ENCODE data around the gene PER1.
A peak's percentile ranks its signal among the peaks of the same experiment; 100 is the strongest.

The PER1 gene

GRCh38 chr17:8141741-8142140 is 10.5 kb downstream of the PER1 start:
- no peak for ATAC-seq
- DNase-seq = no peak

DNA sequence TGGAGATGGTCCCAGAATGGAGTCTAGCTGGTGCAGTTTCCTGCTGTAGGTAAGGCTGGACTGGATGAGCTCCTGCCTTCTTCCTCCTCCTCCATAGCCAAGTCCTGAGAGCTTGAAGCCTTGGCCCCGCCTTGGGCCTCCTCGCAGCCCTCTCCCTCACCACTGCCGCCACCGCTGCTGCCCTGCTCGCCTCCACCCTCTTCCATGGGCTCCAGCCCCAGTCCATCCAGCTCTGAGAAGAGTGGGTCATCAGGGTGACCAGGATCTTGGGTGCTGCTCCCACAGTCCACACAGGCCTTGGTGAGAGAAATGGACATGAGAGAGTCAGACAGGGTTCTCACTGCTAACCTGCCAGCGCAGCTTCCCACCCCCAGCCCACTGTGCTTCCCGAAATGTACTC is 11.2 kb downstream of the PER1 start:
- DNase-seq (no peak), ATAC-seq (no peak)

DNA sequence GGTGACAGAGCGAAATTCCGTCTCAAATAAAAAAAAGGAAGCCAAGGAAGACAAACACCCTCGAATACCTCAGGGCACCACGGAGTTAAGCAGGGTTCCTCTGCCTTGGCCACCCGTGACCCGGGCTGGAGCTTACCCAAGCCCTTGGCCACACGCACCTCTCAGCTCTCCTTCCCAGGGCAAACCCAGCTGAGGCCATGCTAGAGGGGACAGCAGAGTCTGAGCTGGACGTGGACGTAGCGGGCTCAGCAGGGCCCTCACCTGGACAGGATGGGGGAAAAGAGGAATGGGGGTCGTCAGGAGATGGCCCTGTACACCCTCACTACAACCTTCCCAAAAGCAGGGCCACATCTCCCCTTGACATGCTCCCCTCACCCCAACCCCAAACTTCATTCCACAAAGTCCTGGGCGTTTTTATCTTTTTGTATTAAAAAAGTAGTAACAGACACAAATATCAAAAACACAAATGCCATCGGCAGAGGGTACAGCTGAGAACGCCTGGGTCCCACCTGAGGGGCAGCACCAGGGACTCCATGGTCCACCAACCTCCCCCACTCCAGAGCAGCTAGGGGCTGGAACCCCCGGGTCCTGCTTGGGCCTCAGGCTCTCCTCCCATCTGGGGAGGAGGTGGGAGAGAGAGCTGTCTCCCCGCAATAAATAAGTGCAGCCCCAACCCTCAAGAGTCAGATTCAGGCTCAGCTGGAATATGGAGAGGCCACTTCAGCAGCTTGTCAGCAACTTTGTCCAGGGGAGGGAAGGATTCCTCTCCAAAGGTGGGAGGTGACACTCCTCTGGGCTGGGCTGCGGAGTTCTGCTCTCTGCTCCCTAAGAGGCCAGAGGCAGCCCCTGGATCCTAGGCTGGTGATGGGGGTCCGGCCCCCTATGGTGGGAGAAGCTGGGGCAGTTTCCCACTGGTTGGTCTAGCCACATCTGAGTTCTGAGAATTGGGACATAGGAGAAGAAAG is 11.9 kb downstream of the PER1 start:
- ATAC-seq (no peak), DNase-seq (no peak)

DNA sequence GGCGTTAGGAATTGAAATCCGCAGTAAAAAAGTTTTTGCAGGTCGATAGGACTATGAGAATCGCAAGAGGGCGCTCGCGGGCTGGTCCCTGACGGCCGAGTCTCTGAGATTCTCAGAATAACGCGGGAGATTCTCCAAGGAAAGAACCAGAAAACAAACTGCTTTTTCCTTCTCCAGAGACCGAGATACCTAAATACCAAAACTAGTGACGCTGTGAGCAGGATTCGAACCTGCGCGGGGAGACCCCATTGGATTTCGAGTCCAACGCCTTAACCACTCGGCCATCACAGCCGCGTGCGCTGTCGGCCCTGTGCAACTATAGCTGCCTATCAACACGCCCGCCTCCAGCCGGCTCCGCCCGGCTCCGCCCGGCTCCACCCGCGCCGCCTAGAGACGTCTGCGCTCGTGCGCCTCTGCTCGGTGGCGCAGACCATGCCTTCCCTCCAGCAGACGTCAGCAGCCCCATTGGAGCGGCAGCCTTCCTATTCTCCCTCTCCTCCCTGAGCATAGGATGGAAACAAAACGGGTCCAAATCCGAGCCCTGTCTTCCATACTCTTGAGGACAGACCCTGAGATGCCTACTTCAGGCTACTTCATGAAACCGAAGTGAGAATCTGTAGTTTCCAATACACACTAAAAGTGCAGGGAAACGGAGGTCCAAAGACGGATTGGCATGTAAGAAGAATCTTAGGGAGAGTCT is 13.4 kb downstream of the PER1 start:
- ATAC-seq (peak; percentile 93), DNase-seq (peak; percentile 97)

DNA sequence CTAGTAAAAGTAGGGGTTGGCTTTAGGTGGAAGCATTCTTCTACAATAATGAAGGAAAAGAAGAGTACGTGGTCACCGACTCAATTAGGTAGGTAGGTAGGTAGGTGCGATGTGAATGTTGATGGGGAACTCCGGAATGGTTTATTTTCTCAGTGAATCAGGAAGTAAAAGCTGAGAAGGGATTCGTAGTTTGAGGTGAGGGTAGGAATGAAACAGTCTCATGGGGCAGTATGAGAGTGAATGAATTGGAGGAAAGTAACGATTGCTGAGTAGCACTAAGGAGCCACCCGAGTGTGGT is 13.9 kb downstream of the PER1 start:
- ATAC-seq (no peak), DNase-seq (no peak)

- DNase-seq (no peak), ATAC-seq (no peak)
These were observed 14.4 kb downstream of the PER1 start for GRCh38 chr17:8137645-8138373.

DNA sequence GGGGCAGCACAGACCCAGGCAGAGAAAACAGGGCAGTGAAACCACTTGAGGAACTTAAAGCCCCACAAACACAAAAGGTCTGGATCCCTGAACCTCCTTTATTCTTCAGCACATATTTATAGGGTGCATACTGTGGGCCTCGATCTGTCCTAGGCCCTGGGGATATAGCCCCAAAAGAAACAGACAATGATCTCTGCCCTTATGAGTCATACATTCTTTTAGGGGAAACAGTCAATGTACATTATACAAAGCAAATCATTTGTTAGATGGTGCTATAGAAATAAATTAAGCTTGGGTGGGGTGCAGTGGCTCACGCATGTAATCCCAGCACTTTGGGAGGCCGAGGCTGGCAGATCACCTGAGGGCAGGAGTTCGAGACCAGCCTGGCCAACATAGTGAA is 18.3 kb downstream of the PER1 start:
- DNase-seq = no peak
- ATAC-seq = no peak

GRCh38 chr17:8133399-8133798 is 18.8 kb downstream of the PER1 start:
- ATAC-seq (no peak), DNase-seq (no peak)

- no peak for DNase-seq
- peak; percentile 76 for ATAC-seq
These were observed 20.3 kb downstream of the PER1 start for GRCh38 chr17:8131844-8132441.

GRCh38 chr17:8128125-8128784 is 23.9 kb downstream of the PER1 start:
- ATAC-seq (no peak), DNase-seq (no peak)

- ATAC-seq = peak; percentile 32
- peak; percentile 72 for DNase-seq
These were observed 25.6 kb downstream of the PER1 start for GRCh38 chr17:8126491-8127066.

DNA sequence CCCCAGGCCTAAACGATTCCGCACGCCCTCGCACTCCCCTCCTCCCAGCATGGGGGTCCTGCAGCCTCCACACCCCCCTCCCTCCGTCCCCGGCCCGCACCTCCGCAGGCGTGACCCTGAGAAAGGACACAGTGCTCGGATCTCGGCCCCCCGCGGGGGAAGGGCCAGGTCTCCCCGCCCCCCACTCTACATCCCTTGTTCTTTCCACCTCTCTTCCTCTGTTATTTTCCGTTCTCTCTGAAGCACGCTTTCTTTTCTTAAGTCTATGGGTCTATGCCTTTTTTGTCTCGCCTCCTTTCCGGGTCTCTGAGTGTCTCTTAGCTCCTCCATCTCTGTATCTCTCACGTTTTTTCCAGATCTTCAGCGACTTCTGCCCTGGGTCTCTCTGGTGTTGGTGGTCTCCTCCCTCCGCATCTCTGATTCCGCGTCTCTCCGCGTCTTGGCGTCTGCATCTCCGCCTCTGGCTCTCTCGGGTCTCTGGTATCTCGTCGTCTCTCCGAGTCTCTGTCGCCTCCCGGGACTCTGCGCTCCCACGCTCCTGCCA is 26.2 kb downstream of the PER1 start:
- peak; percentile 38 for DNase-seq
- ATAC-seq = no peak

DNA sequence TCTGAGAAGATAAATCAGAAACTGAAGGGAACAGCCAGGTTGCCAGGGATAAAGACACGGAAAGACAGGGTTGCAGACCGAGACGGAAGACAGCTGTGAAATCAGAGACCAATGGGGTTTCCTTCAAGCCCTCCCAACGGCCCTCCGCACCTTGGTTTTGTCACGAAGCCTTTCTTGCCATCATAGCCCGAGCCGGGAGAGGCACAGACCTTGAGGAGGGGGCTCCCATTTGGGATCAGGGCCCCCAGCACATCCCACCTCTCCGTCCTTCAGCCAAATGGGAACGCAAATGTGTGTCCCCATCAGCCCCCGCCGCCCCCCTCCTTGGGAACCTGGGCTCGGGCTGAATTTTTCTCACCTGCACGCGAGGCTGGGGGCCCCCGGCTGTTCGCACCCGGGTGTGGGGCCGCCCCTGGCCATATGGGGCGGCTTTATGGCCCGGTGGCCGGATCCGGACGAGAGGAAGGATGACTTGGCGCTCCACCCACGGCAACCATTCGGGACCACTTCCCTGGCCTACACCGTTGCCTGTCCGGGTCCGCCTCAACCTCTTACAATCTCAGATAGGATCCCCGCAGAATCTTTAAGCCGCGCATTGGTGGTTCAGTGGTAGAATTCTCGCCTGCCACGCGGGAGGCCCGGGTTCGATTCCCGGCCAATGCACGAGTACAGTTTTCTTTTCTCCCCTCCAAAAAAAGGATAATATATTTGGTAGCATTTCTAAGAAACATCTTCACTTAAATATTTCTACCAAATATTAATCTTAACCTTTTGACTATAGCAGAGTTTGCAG is 26.9 kb downstream of the PER1 start:
- DNase-seq (peak; percentile 90), ATAC-seq (peak; percentile 41)

- DNase-seq (peak; percentile 39), ATAC-seq (no peak)
These were observed 27.7 kb downstream of the PER1 start for GRCh38 chr17:8124350-8125153.

DNA sequence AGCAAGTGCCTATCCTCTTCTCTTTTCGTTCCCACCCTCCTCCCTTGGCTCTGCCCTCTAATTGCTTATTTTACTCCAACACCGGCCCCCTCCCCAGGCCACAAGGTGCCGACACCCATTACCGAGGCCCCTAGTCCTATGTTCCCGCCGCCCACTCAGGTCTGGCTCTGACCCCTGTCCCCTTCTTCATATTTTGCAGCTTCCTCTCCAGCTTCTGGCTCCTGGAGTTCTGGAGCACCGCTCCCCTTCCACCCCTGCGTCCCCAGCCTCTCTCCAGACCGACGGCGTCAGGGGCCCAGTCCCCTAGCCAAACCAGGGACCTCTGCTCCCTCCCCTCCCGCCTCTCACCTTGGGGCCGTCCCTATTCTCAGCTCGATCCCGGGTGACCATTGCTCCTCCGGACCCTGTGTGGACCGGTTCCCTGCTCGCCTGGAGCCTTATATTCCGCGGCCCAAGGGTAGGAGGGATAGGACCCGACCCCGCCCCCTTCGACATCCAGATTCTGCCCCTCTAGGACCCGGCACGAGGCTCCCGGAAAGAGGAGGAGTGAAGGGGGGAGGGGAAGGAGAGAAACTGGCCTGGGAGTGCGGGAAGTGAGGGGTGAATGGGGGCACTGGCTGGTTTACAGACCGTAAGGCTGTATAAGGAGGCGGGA is 28.4 kb downstream of the PER1 start, which contains the start of gene HES7:
TSS of gene HES7 (minus strand) at position 412 of the 655 bp plus-strand sequence. CDS start at position 390, 22 bp downstream.
- ATAC-seq (no peak), DNase-seq (peak; percentile 30)

DNA sequence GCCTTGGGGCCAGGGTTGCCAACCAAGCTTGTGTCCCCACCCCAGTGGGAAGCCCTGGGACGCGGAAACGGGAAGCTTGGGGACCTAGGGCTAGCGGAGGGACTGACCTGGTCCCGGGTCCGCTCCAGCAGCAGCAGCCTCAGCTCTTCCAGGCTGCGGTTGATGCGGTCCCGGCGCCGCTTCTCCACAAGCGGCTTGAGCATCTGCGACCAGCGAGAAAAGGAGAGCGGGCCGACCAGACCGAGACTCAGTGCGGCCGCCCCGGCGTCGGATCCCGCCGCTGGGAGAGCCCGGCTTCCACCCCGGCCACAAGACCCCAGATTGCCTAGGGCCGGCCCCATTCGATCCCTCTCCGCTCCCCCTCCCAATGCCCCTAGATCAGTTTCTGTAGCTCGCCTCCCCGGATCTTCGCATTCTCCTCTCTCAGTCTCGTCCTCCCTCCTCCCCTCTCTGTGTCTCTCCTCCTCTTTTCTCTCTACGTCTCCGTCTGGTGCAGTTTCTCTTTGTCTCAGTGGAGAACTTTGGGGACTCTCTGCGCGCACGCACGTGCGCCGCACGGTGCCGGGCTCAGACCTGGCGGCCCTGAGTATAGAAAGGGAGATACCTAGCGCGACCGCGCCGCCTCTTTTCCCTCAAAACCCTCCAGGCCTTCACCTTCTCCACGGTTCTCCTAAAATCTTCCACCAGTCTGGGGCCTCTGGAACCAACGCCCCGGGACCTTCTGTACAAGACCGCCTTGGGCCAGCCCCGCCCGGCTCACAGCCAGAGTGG is 29.1 kb downstream of the PER1 start:
- DNase-seq (peak; percentile 48), ATAC-seq (no peak)

DNA sequence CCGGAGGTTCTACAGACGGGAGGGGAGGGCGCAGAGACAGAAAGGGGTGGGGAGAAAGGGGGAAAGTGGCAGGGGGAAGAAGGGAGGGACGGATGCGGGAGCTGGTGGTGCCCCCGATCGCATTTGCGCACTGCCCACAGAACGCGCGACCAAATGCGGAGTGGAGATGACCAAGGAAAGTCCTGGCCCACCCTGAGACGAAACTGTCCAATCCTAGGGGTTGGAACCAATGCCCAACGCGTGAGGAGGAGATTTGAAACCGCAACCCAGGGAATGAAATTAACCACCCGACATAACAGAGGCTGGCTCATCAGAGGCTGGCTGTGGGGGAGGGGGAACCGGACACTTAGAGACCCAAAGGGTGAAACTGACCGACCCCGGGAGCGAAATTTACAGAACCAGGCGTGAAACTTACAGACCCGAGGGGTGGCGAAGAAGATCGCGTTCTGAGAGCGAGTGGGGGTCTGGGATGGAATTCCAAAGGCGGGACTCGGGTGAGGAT is 29.7 kb downstream of the PER1 start:
- peak; percentile 38 for DNase-seq
- no peak for ATAC-seq

Data from stimulated activated naive CD8-positive, alpha-beta T cell treated with anti-CD3 and anti-CD28 coated beads, Interleukin-15, Interleukin-2, amounts not matched to agents 100 U/mL and 50 U/mL, for 24 hours (primary cell).